HEK293T (cell line): ENCODE measurements around the gene CTNNBL1.

Source experiments
- BHLHE40 ChIP-seq: fragments of 450-650 bp; IDR thresholded peaks from 2 replicates; pipeline ENCODE4 v1.6.1; 2016; ENCODE audit warnings: mild to moderate bottlenecking, moderate library complexity, borderline replicate concordance
- CTBP1 ChIP-seq: fragments of 450-650 bp; IDR thresholded peaks from 2 replicates; pipeline ENCODE4 v1.6.1; 2016; ENCODE audit warnings: borderline replicate concordance
- ELF4 ChIP-seq: fragments of 450-650 bp; IDR thresholded peaks from 2 replicates; pipeline ENCODE4 v1.6.1; 2017; ENCODE audit warnings: antibody characterized with exemption
- FOXA1 ChIP-seq: fragments of 450-650 bp; IDR thresholded peaks from 2 replicates; pipeline ENCODE4 v1.6.1; 2016; ENCODE audit warnings: mild to moderate bottlenecking
- FOXM1 ChIP-seq: fragments of 450-650 bp; IDR thresholded peaks from 2 replicates; pipeline ENCODE4 v1.6.1; 2017; ENCODE audit warnings: mild to moderate bottlenecking, borderline replicate concordance
- HDGF ChIP-seq: fragments of 450-650 bp; IDR thresholded peaks from 2 replicates; pipeline ENCODE4 v1.6.1; 2017; ENCODE audit warnings: antibody characterized with exemption, borderline replicate concordance
- L3MBTL2 ChIP-seq: fragments of 450-650 bp; conservative IDR thresholded peaks from 2 replicates; pipeline ENCODE4 v1.6.1; 2016; ENCODE audit warnings: mild to moderate bottlenecking
- LEF1 ChIP-seq: fragments of 450-650 bp; IDR thresholded peaks from 2 replicates; pipeline ENCODE4 v1.6.1; 2017; ENCODE audit warnings: mild to moderate bottlenecking, borderline replicate concordance
- NFRKB ChIP-seq: fragments of 450-650 bp; IDR thresholded peaks from 2 replicates; pipeline ENCODE4 v1.6.1; 2016; ENCODE audit warnings: mild to moderate bottlenecking, moderate library complexity
- SP1 ChIP-seq: fragments of 450-650 bp; IDR thresholded peaks from 2 replicates; pipeline ENCODE4 v1.6.1; 2017
- SUZ12 ChIP-seq: fragments of 450-650 bp; IDR thresholded peaks from 2 replicates; pipeline ENCODE4 v1.6.1; 2016; ENCODE audit warnings: mild to moderate bottlenecking
- TARDBP ChIP-seq: fragments of 450-650 bp; IDR thresholded peaks from 2 replicates; pipeline ENCODE4 v1.6.1; 2016

DNA sequence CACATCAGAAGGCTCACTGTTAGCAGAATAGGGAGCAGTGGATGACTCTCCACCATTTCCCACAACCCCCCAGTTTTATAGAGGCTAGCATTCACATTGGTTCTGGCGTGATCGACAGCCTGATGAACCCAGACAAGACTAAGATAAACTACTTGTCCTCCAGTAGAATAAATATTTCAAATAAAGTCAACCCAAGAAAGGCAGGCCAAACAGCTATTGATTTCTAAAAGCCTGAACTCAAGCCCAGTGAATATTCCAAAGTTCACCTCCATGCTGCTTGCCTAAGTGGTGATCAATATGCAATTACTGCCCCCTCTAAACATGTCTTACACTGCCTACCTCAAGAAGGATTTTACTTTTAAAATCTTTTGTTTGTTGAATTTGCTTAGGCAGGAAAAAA, 104.5 kb downstream of the CTNNBL1 start:
- no peak for TF ChIP-seq SUZ12
- no peak for TF ChIP-seq BHLHE40
- TF ChIP-seq SP1: no peak
- TF ChIP-seq FOXA1: no peak
- no peak for TF ChIP-seq HDGF
- TF ChIP-seq TARDBP: no peak
- TF ChIP-seq NFRKB: no peak
- TF ChIP-seq ELF4: no peak
- no peak for TF ChIP-seq LEF1
- TF ChIP-seq L3MBTL2: no peak
- TF ChIP-seq FOXM1: no peak
- TF ChIP-seq CTBP1: no peak
